ENCODE data around the gene ESPN.

DNA sequence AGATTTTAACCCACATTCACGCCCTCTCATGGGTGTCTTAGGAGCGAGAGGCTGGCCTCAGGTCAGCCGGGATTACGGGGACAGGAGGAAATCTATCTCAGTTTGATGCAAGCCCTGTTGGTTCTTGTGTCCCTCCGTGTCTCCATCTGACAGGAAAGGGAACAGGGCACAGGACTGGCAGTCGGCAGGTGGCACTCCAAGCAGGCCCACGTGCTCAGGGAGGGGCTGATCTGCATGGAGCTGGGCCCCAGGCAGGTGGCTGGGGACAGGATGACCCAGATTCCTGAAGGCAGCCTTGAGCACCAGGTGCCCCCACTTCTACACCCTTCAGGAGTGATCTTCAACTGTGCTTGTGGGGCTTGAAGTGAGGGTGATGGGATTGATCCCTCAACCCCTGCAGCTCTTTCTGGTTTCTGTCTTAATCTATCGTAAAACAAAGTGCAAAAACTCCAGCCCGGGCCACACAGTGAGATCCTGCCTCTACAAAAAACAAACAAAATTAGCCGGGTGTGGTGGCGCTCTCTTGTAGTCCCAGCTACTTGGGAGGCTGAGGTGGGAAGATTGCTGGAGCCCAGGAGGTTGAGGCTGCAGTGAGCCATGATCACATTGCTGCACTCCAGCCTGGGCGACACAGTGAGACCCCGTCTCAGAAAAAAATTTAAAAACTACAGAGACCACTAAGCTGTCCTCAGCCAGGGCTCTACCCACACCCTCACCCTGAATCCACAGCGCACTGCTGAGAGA, 58.6 kb downstream of the ESPN start:
- TF ChIP-seq, protein P1, sequence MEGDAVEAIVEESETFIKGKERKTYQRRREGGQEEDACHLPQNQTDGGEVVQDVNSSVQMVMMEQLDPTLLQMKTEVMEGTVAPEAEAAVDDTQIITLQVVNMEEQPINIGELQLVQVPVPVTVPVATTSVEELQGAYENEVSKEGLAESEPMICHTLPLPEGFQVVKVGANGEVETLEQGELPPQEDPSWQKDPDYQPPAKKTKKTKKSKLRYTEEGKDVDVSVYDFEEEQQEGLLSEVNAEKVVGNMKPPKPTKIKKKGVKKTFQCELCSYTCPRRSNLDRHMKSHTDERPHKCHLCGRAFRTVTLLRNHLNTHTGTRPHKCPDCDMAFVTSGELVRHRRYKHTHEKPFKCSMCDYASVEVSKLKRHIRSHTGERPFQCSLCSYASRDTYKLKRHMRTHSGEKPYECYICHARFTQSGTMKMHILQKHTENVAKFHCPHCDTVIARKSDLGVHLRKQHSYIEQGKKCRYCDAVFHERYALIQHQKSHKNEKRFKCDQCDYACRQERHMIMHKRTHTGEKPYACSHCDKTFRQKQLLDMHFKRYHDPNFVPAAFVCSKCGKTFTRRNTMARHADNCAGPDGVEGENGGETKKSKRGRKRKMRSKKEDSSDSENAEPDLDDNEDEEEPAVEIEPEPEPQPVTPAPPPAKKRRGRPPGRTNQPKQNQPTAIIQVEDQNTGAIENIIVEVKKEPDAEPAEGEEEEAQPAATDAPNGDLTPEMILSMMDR (IDR thresholded peaks at IDR 0.05) = peak in 2 of 6 experiments; percentile 5 to 22
- peak in 1 of 4 donors; percentile 57 for TF ChIP-seq POLR2A (IDR thresholded peaks at IDR 0.05)
- TF ChIP-seq POLR2AphosphoS5 (IDR thresholded peaks at IDR 0.05) = peak; percentile 14 to 39
- TF ChIP-seq EP300 (IDR thresholded peaks at IDR 0.05) = no peak

All from upper lobe of left lung (tissue), 4 donors.